ENCODE data around the gene TBC1D17. TPM values are rescaled to one million over a fixed set of nuclear protein-coding genes. Genes with fewer than 3 reads are reported as not detected.

Gene TBC1D17
- total RNA-seq, 1 donor, result 21.4 TPM

- no peak for DNase-seq (ENCODE audit: insufficient read length, low spot score, missing footprints)
- Histone ChIP-seq H4K20me1 (ENCODE audit: insufficient read depth, low read length) (peaks cover 24% of the 10 kb centered on the region), H3K4me2 (ENCODE audit: insufficient read depth, low read length) (no peak overlapping the region), H3K36me3 (ENCODE audit: insufficient read depth, low read length) (peaks cover 61% of the 10 kb centered on the region), H3K79me2 (ENCODE audit: insufficient read depth, low read length) (peaks cover 32% of the 10 kb centered on the region), H2AFZ (ENCODE audit: low read length) (no peak overlapping the region), H3K4me1 (ENCODE audit: insufficient read depth, low read length) (peaks cover 21% of the 10 kb centered on the region), H3K9me3 (ENCODE audit: low read depth, low read length) (no peaks in the 10 kb centered on the region), H3K27ac (ENCODE audit: low read depth, low read length) (no peak overlapping the region), H3K4me3 (ENCODE audit: insufficient read depth, low read length) (no peak overlapping the region), H3K27me3 (ENCODE audit: insufficient read depth, low read length) (no peaks in the 10 kb centered on the region)
- no peak for TF ChIP-seq CTCF (IDR thresholded peaks at IDR 0.05; ENCODE audit: extremely low read depth, low read depth, low read length)
These were observed 16.4 kb upstream of the TBC1D17 start for GRCh38 chr19:49861107-49861506.

GRCh38 chr19:49861541-49862378, 15.7 kb upstream of the TBC1D17 start:
- Histone ChIP-seq H3K4me2 (ENCODE audit: insufficient read depth, low read length) (no peak overlapping the region), H3K27me3 (ENCODE audit: insufficient read depth, low read length) (no peaks in the 10 kb centered on the region), H3K9me3 (ENCODE audit: low read depth, low read length) (no peaks in the 10 kb centered on the region), H3K36me3 (ENCODE audit: insufficient read depth, low read length) (peaks cover 60% of the 10 kb centered on the region), H3K4me1 (ENCODE audit: insufficient read depth, low read length) (peaks cover 27% of the 10 kb centered on the region), H3K79me2 (ENCODE audit: insufficient read depth, low read length) (peaks cover 39% of the 10 kb centered on the region), H3K27ac (ENCODE audit: low read depth, low read length) (no peak overlapping the region), H4K20me1 (ENCODE audit: insufficient read depth, low read length) (peaks cover 29% of the 10 kb centered on the region), H2AFZ (ENCODE audit: low read length) (no peak overlapping the region), H3K4me3 (ENCODE audit: insufficient read depth, low read length) (no peak overlapping the region)
- no peak for TF ChIP-seq CTCF (IDR thresholded peaks at IDR 0.05; ENCODE audit: extremely low read depth, low read depth, low read length)
- DNase-seq (ENCODE audit: insufficient read length, low spot score, missing footprints), result no peak

GRCh38 chr19:49862391-49863253, 14.9 kb upstream of the TBC1D17 start:
- Histone ChIP-seq H3K36me3 (ENCODE audit: insufficient read depth, low read length) (peaks cover 52% of the 10 kb centered on the region), H3K9me3 (ENCODE audit: low read depth, low read length) (no peaks in the 10 kb centered on the region), H3K4me2 (ENCODE audit: insufficient read depth, low read length) (no peak overlapping the region), H3K79me2 (ENCODE audit: insufficient read depth, low read length) (peaks cover 41% of the 10 kb centered on the region), H3K4me3 (ENCODE audit: insufficient read depth, low read length) (no peak overlapping the region), H3K27me3 (ENCODE audit: insufficient read depth, low read length) (no peaks in the 10 kb centered on the region), H3K27ac (ENCODE audit: low read depth, low read length) (no peak overlapping the region), H3K4me1 (ENCODE audit: insufficient read depth, low read length) (peaks cover 29% of the 10 kb centered on the region), H2AFZ (ENCODE audit: low read length) (no peak overlapping the region), H4K20me1 (ENCODE audit: insufficient read depth, low read length) (peaks cover 29% of the 10 kb centered on the region)
- peak; percentile 12 for TF ChIP-seq CTCF (IDR thresholded peaks at IDR 0.05; ENCODE audit: extremely low read depth, low read depth, low read length)
- peak; percentile 92 for DNase-seq (ENCODE audit: insufficient read length, low spot score, missing footprints)

All from osteoblast (primary cell).